GM19099 (cell line): ENCODE data around the gene RGR.

Experiments
- POLR2A ChIP-seq: IDR thresholded peaks from 3 replicates; pipeline ENCODE4 v1.6.1; 2011; ENCODE audit warnings: low read depth; ENCODE audit not compliant: insufficient read length; ENCODE audit errors: extremely low read depth

Gene RGR, protein sequence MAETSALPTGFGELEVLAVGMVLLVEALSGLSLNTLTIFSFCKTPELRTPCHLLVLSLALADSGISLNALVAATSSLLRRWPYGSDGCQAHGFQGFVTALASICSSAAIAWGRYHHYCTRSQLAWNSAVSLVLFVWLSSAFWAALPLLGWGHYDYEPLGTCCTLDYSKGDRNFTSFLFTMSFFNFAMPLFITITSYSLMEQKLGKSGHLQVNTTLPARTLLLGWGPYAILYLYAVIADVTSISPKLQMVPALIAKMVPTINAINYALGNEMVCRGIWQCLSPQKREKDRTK

DNA sequence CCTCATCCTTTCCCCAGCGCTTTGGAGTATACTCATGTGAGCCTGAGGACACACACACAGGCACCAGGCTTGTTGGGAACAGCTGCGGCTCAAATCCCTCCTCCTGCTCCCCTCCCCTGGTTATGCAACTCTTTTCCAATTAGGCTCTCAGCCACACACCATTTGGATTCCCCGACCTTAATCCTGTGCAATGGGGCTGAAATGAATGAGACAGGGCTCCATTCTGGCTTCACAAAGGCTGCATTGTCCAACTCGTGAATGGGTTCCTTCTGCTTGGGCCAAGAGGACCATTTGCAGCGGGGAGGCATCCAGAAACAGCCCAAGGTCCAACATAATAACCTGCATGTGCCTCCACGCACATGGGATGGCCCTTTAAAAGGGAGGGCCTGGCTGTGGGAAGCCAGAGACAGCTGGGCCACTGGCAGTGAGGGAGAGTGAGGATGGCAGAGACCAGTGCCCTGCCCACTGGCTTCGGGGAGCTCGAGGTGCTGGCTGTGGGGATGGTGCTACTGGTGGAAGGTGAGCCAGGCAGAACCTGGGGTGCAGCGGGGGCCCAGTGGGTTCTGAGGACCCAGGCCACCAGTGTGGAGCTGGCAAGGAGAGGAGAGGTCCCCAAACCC lies at the start of gene RGR:
Gene RGR, plus strand, starts transcription at position 403 of the 620 bp plus-strand sequence. Its CDS starts 38 bp downstream, at position 441.
- no peak for TF ChIP-seq POLR2A

DNA sequence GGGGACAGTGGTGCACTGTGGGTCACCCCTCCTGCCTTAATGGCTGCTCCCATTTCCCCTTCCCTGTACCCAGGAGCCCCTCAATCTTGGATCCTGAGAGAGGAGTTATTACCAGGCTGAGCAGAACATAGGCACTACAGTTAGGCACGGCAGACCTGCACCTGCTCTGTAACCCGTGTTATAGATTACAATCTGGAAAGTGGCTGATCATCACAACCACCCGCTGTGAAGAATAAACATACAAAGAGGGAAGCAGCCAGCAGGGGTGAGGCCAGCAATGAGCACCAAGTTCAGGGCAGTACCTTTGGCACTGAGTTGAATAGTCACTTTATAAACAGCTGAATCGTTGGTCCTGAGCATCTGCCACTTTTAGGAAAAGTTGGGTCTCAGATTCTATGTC lies 48.8 kb upstream of the RGR start:
- no peak for TF ChIP-seq POLR2A

DNA sequence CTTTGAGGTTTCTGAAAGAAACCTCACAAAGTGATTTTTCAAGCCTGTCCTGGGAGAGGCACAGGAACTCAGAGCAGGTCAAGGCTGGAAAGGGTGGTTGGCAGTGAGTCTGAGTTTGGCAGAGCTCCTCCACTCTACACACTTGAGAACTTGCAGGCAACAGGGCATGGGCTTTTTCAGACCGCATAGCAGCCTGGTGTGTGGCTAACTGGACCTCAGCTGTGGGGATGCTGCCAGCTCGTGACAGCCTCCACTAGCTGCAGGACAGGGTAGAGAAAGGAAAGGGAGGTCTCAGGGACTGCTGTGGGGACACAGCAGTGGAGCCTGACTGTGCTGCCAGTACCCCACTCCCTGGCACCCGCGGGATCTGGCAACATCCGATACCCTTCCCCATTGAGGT lies 47.9 kb upstream of the RGR start:
- TF ChIP-seq POLR2A: no peak

DNA sequence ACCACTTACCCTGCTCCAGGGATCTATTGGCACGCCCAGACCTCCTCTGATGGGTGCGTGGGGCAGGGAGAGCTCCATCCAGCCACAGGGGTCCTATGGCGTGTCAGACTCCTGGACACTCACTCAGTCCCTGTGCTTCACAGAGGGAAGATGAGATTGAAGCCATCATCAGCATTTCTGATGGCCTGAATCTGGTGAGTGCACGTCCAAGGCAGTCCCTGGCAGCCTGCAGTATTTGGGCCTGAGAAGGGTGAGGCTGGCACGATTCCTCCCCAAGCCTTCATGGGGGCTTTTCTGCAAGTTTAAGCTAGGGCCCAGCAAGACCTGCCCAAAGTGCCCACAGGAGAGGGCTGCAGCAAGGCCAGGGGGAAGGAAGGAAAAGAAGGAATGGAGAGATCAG lies 47.2 kb upstream of the RGR start:
- TF ChIP-seq POLR2A: no peak

DNA sequence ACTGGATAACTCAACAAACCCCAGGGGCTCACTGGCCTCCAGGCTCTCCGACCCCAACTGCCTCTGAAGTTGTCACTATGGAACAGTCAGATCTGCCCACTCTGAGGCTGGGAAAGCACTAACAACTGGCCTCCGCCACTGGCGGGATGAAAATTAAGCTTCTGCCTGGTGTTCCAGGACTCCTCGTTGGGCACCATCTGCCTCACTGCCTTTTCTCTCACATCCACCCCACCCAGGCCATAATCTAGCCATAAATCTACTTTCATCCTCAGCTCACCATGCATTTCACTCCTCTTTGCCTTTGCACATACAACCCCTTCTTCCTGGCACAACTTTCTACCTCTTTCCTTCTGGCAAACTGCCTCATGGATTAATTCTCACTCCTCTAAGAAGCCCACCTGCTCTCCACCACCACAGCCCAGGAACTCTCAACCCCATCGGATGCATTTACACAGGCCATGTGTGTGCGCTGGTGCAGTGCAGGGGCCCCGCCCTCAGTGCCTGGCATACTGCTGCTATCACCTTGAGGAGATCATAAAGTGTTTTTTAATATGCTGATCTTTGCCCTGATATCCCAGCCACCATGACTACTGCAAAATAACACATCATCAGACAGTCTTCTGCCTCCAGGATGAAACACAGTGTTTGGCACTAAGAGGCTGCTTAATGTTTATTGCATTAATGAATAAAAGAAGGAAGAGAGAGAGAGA lies 46.5 kb upstream of the RGR start:
- no peak for TF ChIP-seq POLR2A

DNA sequence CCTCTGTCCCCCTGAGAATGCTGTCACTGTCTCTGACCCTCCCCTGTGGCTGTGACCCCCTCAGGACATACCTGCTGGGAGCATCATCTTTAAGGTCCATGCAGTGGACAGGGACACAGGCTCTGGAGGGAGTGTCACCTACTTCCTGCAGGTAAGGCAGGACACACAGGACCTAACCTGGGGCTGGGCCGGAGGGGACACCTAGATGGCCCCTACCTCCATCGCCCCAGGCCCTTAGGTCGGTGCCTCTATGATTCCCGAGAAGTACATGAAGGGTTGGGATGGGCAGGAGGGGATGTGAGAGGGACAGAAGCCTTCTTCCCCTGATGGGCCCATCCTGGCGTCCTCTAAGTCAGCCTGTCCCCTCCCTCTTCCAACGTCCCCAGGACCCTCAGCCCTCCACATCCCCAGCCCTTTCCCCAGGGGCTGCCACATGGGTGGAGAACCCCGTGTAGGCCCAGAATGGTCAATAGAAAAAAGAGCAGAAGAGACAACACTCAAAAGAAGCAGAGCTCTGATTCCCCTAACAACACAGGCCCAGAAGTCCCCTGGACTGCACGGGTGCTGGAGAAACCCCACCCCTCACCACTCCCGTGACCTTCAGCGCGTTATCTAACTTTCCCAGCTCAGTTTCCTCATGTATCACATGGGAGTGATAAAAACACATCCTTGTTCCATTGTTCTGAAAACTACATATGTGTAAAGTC lies 44.2 kb upstream of the RGR start:
- TF ChIP-seq POLR2A: no peak

DNA sequence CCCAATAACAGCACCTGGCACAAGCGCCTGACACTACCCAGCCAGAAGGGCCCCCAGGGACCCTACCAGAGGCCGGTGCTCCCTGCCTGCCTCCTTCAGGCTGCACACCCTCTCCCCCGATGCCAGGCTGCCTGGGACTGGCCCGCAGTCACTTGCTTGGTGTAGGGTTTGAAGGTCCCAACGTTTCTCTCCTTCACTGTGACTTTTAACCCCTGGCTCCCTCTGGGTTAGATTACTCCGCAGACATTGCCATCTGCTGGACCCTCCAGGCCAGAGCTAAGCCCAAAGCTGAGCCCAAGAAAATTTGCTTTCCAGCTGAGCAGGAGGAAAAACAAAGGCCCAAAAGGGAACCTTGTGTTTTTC lies 43.6 kb upstream of the RGR start:
- TF ChIP-seq POLR2A: no peak

DNA sequence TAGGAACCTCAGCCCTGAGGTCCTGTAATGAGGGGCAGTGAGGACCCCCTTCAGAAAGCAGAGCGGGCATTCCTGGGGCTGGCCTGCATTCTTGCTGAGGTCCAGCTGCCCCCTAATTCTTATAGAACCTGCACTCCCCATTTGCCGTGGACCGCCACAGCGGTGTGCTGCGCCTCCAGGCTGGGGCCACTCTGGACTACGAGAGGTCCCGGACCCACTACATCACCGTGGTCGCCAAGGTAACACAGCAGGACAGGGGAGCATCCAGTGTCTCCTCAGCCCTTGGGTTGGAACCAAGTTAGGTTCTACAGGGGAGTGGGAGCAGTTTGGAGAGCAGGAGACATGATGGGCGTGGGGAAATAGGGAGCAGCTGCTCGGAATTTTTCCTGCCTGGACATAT lies 43.2 kb upstream of the RGR start:
- no peak for TF ChIP-seq POLR2A

DNA sequence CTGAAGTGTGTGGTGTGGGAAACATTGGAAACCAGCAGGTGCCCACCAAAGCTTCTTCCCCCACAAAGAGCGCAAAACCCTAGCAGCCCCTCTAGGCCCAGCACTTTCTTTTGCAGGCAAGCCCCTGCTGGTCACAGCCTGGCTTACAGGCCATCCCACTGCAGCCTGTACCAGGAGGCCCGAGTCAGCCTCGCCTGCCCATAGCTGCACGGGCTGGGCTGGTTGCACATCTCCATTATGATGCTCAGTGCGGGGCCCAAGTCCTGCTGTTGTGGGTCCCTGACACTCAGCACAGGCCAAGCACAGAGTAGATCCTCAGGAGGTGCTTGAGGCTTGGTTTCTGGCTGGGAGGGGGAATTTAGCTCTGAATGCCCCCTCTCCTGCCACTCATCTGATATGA lies 42.5 kb upstream of the RGR start:
- no peak for TF ChIP-seq POLR2A

DNA sequence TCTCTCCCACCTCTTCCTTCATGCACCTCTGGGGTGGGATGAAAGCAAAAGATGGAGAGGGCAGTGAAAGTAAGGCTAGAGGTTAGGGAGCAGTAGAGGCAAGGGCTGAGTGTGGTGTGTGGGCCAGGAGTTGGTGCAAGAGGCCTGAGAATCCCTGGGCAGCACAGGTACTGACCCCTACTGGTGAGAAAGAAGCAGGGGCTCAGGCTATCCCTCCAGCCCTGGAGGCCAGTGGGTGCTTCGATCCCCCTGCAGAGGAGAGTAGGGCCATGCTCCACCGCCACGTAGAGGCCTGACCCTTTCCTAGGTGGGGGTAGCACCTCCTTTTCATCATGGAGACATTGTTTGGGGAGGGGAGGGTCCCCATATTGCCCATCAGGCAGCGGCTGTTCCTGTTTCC lies 40.7 kb upstream of the RGR start:
- no peak for TF ChIP-seq POLR2A

DNA sequence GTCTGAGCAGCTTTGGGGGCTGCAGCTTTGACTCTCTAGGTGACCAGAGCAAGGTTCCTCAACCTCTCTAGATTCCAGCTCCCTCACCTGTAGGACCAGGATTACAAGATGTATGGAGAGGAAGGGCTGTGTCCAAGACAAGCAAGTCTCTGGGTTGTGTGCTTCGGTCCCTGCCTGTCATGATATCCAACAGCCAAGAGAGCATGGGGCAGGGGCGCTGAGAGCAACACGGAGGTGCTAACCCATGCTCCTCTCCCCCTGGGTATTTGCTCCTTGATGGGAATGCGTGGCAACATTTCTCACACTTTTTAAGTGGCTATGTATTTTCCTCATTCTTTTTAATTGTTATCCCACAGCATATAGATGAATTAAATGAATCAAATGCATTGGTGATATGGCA lies 40.2 kb upstream of the RGR start:
- TF ChIP-seq POLR2A: no peak

DNA sequence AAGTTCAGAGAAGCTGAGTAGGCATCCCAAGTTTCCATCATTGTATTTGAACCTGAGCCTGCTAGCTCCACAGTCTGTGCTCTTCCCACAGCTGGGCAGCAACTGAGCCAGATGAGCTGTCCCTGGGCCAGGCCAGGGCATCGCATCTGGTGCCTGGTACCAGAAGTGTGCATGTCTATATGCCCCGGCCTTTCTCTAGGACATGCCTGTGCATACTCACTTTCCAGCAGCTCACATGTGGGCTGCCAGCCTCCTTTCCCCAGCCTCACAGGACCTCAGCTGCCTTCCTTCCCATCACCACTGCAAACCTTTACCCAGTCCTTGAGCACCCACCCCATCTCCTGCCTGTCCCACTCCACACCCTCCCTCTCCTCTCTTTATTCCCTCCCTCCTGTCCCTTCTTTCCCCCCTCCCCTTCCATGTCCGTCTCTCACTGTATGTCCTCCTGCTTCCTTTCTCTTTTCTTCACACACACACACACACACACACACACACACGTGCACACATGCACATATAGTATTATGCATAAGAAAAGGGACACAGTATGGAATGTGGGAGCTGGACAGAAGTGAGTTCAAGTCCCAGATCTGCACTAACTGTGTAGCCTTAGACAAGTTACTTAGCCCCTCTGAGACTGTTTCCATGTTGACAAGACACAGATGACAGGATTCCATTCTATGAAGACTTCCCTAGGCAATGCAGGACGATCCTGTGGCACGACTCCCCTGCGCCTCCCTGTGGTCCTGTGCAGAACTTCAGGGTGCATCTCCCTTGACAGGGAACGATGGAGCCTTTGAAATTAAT lies 39.6 kb upstream of the RGR start:
- no peak for TF ChIP-seq POLR2A

DNA sequence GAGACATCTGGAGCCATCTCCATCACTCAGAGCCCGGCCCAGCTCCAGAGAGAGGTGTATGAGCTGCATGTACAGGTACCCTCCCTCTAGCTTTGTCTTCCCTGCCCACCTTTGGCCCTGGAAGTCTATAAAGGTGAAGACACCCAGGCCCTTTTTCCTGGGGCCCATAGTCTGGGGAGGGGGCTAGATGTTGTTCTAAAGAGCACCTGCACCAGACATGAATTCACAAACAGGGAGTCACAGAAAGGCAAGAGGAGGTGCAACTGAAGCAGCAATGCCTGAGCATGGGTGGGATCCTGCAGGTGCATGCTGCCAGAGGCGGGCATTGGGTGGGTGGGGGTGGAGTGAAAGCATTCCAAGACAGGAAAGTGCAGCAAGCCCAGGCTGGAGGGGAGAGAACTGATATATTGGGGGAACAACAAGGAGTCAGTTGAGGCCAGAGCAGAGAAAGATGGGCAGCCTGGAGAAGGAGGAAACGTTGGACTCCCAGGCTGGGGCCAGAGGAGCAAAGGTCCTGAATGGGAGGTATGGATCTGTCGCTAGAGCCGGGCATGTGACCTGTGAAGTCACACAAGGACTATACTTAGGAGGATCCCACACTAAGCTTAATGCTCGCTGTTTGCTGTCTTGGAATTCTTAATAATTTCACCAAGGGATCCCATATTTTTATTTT lies 38.9 kb upstream of the RGR start:
- no peak for TF ChIP-seq POLR2A

DNA sequence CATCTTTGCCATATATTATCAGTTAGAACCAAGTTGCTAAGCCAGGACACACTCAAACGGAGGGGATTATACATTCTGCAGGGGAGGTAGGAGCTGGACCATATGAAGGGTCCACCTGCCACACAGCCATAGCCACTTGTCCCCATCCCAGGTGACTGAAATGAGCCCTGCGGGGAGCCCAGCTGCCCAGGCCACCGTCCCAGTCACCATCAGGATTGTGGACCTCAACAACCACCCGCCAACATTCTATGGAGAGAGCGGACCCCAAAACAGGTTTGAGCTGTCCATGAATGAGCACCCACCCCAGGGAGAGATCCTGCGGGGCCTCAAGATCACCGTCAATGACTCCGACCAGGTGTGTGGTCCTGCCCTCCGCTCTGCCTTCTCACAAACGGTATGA lies 36.8 kb upstream of the RGR start:
- no peak for TF ChIP-seq POLR2A

DNA sequence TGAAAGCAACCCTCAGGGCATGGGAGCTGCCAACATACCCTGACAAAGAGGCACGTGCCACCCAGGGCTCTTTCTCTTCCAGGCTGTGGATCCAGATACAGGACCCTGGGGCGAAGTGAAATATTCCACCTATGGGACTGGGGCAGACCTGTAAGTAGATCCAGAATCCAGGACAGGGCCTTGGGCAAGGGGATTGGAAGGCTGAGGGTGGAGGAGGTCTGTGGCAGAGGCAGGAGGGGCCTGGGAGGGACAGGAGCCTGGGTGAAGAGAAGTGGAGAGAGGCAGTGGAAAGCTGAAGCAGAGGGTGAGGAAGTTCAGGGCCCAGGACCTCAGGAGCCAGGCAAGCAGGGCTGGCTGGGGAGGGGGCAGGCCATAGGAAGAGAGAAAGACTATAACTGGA lies 33.3 kb upstream of the RGR start:
- no peak for TF ChIP-seq POLR2A

DNA sequence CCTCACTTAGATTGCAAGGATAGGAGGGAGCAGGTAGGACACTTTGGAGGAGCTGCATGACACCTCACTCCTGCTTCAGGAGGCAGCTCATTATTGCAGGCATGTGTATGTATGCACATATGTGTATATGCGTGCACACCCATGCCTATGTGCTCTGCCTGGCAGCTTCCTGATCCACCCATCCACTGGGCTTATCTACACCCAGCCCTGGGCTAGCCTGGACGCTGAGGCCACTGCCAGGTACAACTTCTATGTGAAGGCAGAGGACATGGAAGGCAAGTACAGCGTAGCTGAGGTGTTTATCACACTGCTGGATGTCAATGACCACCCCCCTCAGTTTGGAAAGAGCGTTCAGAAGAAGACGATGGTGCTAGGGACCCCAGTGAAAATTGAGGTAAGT lies 32.8 kb upstream of the RGR start:
- no peak for TF ChIP-seq POLR2A
